Measurements from ENCODE around the gene ITGAX.
"Not testable (repeated sequence)": the region's sequence is repeated elsewhere in the genome, so short reads cannot be mapped to it uniquely, and the experiment has no call there.

ITGAX gene

DNA sequence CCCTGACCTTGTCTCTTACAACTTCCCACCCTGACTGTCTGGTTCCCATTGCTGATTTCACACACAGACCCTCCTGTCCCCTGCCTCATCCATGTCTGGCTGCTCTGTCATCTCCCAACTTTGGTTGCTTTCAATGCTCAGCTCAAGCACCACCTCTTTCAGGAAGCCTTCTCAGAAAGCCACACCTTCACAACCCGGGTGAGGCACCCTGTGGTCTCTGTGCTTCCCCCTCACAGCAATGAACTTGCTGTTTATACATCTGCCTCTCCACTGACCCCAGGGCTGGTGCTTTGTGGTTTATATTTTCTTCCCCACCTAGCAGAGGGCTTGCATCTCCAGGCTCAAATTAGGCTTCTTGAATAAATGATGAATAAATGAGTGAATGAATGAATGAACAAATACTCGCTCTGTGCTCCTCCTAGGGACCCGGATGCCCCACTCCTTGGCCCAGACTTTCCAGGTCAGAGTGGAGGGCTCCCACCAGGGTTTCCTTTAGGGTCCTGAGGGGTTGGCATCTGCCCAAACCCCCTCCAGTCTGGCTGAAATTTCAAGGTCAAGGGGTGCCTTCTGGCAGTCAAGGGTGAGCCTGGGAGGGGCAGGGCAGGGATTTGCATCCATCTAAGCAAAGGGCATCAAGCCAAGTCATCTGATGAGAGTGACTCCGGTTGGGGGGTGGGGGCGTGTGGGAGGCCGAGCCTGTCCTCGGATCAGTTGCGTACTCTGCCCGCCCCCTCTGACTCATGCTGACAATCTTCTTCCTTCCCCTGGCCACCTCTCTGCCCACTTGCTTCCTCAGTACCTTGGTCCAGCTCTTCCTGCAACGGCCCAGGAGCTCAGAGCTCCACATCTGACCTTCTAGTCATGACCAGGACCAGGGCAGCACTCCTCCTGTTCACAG is at the start of gene ITGAX:
TSS of gene ITGAX (plus strand) at position 783 of the 898 bp plus-strand sequence. CDS start at position 862, 79 bp downstream.
- peak; percentile 13 for DNase-seq (ENCODE audit: low read depth)

DNA sequence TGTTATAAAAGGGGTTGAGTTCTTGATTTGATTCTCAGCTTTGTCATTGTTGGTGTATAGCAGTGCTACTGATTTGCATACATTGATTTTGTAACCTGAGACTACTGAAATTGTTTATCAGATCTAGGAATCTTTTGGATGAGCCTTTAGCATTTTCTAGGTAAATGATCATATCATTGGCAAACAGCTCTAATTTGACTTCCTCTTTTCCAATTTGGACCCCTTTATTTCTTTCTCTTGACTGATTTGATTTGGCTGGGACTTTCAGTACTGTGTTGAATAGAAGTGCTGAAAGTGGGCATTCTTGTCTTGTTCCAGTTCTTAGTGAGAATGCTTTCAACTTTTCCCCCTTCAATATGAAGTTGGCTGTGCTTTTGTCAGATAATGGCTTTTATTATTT is 49.8 kb upstream of the ITGAX start:
- DNase-seq (ENCODE audit: low read depth) = no peak

DNA sequence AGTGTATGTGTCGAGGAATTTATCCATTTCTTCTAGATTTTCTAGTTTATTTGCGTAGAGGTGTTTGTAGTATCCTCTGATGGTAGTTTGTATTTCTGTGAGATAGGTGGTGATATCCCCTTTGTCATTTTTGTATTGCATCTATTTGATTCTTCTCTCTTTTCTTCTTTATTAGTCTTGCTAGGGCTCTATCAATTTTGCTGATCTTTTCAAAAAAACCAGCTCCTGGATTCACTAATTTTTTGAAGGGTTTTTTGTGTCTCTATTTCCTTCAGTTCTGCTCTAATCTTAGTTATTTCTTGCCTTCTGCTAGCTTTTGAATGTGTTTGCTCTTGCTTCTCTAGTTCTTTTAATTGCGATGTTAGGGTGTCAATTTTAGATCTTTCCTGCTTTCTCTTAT is 46.6 kb upstream of the ITGAX start:
- not testable (repeated sequence) for DNase-seq (ENCODE audit: low read depth)

DNA sequence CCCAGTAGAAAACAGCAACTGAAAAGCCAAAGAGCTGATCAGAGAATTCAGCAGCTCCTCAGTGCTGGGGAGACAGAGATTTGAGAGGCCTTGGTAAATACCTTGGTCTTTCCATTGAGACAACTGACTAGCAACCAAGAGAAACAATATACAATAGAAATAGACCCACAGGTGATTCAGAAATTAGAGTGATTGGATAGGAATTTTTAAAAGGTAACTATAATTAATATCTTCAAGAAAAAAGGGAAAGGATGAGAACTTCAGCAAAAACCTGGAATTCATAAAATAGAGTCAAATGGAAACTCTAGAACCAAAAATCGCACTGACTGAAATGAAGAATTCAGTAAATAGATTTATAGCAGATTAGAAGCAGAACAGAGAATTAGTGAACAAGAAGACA is 32.5 kb upstream of the ITGAX start:
- DNase-seq (ENCODE audit: low read depth) = no peak

DNA sequence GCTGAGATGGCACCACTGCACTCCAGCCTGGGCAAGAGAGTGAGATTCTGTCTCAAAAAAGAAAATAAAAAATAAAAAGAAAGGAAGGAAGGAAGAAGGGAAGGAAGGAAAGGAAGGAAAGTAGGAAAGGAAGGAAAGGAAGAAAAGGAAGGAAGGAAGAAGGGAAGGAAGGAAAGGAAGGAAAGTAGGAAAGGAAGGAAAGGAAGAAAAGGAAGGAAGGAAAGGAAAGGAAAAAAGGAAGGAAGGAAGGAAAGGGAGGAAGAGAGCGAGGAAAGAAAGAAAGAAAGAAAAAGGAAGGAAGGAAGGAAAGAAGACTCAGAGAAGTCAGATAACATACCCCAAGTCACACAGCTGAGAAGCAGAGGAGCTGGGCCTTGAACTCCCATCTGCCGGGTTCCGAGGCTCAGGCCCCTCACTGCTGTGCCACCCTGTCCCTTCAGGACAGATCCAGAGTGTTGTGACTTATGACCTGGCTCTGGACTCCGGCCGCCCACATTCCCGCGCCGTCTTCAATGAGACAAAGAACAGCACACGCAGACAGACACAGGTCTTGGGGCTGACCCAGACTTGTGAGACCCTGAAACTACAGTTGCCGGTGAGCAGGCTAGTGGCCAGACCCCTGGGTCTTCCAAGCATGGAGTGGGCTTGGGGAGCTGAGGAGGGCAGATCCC is 30.9 kb upstream of the ITGAX start:
- DNase-seq (ENCODE audit: low read depth) = no peak

DNA sequence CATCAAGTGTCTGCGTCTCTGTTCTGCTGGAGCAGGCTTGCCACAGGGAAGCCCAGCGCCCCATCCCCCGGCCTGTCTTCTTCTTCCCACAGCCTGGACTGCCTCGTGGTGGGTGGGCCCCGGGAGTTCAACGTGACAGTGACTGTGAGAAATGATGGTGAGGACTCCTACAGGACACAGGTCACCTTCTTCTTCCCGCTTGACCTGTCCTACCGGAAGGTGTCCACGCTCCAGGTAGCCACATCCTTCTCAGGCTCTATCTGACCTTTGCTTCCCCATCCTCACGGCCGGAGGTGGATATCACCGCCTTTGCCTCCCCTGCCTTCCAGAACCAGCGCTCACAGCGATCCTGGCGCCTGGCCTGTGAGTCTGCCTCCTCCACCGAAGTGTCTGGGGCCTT is 29.8 kb upstream of the ITGAX start:
- DNase-seq (ENCODE audit: low read depth) = no peak

DNA sequence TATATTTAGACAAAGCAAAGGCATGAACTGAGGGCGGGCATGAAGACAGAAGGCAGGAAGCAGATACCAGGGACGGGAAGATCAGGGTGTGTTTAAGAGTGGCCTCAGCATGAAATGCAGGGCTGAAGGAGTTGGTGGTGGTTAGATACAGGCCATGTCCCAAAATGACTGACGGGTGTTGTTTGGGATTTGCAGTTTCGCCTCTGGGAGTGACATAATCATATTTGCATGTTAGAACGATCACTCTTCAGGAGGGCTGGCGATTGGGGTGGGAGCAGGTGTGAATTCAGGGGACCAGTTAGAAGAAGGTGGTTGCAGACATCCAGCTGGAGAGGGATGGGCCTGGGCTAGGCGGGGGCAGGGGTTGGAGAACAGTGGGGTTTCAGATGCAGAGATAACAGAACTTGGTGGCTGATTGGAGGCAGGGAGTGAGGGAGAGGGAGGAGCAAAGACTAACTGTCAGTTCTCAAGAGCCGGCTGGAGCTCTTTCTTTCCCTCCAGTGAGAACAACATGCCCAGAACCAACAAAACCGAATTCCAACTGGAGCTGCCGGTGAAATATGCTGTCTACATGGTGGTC is 27.2 kb upstream of the ITGAX start:
- DNase-seq (ENCODE audit: low read depth) = no peak

DNA sequence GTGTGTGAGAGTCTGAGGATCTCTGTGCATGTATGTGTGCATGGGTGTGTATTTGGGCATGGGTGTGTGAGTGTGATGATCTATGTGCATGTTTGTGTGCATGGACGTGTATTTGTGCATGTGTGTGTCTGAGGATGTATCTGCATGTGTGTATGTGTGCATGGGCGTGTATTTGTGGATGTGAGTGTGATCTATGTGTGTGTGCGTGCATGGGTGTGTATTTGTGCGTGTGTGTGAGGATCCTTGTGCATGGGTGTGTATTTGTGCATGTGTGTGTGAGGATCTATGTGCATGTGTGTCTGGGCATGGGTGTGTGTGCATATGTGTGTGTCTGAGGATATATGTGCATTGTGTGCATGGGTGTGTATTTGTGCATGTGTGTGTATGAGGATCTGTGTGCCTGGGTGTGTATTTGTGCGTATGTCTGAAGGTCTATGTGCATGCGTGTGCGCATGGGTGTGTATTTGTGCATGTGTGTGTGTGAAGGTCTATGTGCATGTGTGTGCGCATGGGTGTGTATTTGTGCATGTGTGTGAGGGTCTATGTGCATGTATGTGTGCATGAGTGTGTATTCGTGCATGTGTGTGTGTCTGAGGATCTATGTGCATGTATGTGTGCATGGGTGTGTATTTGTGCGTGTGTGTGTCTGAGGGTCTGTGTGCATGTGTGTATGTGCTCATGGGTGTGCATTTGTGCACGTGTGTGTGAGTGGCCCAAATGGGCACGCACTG is 26.5 kb upstream of the ITGAX start:
- DNase-seq (ENCODE audit: low read depth) = no peak

DNA sequence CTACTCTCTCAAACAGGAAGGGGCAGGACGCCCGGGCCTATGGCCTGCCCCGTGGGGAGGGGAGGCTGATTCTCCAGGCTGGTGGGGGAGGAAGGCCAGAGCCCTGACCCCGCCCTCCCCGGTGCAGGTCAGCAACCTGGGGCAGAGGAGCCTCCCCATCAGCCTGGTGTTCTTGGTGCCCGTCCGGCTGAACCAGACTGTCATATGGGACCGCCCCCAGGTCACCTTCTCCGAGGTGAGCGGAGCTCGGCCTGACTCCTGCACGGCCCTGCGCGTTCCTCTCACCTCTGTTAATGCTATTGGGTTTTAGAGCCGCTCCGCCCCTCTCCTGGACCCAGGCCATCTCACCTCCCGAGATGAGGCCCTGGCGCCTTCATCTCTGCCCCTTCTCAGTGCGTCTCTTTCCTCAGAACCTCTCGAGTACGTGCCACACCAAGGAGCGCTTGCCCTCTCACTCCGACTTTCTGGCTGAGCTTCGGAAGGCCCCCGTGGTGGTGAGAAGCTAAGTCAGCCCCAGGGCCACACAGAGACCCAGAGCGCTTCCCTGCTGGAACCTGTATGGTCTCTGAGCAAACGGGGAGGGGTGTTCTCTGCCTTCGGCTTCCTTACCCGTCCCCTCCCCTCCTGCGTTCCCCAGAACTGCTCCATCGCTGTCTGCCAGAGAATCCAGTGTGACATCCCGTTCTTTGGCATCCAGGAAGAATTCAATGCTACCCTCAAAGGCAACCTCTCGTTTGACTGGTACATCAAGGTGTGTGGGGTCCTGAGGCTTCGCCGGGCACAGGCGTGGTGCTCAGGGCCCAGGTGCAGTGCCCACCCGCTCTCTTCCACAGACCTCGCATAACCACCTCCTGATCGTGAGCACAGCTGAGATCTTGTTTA is 25.1 kb upstream of the ITGAX start:
- no peak for DNase-seq (ENCODE audit: low read depth)

DNA sequence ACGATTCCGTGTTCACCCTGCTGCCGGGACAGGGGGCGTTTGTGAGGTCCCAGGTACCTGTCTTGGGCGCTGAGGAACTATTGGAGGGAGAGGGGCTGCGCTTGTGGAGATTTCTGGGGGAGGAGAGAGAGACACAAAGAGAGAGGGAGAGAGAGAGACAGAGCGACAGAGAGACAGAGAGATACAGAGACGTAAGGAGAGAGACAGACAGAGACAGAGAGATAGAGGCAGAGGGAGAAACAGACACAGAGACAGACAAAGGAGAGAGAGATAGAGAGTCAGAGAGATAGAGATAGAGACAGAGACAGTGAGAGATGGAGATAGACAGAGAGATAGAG is 24.5 kb upstream of the ITGAX start:
- DNase-seq (ENCODE audit: low read depth) = no peak

DNA sequence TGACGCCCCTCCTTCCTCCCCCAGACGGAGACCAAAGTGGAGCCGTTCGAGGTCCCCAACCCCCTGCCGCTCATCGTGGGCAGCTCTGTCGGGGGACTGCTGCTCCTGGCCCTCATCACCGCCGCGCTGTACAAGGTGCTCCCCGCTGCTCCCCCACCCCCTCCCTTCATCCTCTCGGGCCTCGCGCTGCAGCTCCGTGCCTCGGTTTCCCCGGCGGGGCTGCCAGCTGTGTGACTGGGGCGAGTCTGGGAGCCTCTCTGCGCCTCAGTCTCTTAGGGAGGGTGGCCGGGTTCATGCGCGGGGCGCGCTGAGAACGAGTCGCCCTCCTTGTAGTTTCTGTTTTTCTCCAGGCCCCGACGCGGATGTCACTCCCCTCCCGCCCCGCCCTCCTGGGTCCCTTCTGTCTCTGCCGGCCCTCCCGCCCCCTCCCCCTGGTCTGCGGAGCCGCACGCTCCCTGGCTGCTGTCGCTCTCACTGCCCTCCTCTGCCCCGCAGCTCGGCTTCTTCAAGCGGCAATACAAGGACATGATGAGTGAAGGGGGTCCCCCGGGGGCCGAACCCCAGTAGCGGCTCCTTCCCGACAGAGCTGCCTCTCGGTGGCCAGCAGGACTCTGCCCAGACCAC is 23.7 kb upstream of the ITGAX start:
- no peak for DNase-seq (ENCODE audit: low read depth)

DNA sequence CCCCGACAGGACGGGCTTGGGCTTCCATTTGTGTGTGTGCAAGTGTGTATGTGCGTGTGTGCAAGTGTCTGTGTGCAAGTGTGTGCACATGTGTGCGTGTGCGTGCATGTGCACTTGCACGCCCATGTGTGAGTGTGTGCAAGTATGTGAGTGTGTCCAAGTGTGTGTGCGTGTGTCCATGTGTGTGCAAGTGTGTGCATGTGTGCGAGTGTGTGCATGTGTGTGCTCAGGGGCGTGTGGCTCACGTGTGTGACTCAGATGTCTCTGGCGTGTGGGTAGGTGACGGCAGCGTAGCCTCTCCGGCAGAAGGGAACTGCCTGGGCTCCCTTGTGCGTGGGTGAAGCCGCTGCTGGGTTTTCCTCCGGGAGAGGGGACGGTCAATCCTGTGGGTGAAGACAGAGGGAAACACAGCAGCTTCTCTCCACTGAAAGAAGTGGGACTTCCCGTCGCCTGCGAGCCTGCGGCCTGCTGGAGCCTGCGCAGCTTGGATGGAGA is 23.1 kb upstream of the ITGAX start:
- no peak for DNase-seq (ENCODE audit: low read depth)

DNA sequence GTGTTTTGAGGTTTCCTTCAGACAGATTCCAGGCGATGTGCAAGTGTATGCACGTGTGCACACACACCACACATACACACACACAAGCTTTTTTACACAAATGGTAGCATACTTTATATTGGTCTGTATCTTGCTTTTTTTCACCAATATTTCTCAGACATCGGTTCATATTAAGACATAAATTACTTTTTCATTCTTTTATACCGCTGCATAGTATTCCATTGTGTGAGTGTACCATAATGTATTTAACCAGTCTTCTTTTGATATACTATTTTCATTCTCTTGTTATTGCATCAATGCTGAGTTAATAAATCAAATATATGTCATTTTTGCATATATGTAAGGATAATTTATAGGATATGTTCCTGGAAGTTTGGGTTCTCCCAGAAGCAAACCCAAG is 22.4 kb upstream of the ITGAX start:
- DNase-seq (ENCODE audit: low read depth) = no peak

DNA sequence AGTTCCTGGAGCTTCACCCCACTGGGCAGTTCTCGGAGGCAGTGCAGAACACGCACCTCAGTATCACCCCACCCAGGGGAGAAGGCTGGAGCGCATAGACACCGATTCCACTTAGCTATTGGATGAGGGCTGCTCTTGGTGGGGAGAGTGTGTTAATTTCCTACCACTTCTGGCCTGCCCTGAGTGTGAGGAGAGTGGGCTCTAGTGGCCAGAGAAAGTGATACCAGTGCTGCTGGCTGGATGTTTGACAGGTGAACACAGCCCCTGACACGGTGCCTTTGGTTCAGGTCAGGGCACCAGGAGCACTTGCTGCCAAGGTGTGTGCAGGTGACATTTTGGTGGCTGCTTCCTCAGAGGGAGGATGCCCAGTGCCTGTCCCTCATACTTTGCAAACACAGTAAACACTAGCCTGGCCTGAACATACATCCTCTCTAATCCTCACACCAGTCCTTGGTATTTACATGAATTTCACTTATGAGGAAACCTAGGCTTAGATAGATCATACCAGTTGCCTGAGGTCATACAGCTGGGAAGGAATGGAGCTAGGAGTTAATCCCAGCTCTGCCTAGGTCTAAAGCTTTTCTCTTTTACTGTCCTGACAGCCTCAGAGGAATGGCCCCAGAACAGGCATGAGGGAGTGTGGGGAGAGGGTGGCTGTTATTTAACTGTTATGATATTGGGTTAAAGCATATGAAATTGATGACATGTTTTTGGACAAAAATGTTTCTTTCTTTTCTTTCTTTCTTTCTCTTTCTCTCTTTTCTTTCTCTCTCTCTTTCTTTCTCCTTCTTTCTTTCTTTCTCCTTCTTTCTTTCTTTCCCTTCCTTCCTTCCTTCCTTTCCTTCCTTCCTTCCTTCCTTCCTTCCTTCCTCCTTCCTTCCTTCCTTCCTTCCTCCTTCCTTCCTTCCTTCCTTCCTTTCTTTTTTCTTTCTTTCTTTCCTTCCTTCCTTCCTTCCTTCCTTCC is 21.0 kb upstream of the ITGAX start:
- DNase-seq (ENCODE audit: low read depth) = peak; percentile 15

DNA sequence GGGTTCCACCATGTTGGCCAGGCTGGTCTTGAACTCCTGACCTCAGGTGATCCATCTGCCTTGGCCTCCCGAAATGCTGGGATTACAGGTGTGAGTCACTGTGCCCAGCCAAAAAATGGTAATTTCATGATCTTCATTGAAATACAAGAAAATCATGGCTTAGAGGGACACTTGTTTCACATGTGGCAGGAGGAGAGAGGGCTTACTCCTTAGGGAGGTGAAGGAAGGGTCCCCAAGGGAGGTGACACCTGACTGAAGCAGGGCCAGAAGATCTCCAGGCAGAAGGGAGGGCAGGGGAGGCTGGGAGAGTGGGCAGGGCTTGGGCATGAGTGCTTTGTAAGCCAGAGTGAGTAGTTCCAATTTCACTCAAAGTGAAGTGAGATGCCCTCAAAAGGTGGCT is 20.0 kb upstream of the ITGAX start:
- DNase-seq (ENCODE audit: low read depth) = no peak

DNA sequence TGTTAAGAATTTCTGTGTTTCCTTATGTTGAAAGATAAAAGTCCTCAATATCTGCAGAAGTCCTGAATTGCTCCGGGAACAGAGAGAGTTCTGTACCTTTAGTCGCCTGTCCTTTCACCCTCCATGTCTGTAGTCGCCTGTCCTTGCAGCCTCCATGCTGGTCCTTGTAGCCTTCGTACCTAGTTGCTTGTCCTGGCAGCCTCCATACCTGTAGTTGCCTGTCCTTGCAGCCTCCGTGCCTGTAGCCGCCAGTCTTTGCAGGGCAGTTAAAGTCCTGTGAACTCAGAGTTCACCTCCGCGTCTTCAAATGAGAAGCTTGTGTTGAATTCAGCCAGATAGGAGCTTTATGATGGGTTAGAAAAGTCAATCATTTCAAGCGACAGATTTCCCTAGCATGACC is 19.5 kb upstream of the ITGAX start:
- DNase-seq (ENCODE audit: low read depth) = no peak

DNA sequence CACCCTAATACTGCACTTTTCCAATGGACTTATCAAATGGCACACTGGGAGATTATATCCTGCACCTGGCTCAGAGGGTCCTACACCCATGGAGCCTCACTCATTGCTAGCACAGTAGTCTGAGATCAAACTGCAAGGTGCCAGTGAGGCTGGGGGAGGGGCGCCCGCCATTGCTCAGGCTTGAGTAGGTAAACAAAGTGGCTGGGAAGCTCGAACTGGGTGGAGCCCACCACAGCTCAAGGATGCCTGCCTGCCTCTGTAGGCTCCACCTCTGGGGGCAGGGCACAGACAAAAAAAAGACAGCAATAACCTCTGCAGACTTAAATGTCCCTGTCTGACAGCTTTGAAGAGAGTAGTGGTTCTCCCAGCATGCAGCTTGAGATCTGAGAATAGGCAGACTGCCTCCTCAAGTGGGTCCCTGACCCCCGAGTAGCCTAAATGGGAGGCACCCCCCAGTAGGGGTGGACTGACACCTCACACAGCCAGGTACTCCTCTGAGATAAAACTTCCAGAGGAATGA is 16.8 kb upstream of the ITGAX start:
- not testable (repeated sequence) for DNase-seq (ENCODE audit: low read depth)

DNA sequence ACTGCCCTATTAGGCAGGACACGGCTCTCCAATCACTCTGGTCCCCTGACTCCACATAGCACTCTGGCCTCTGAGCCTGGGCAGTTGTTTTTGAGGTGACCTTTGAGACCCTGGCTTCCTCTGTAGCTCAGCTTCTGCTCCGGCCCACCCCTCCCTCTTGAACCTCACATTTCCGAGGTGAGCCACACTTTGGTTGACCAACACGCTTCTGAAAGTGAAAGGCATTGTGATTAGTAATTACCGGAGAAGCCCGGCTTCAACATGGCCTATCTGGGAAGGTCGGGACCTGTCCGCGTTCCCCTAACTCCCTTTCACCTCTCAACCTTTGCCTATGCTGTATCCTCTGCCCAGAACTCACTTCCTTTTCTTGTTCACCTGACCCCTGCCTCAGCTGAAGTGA is 10.3 kb upstream of the ITGAX start:
- DNase-seq (ENCODE audit: low read depth) = no peak

DNA sequence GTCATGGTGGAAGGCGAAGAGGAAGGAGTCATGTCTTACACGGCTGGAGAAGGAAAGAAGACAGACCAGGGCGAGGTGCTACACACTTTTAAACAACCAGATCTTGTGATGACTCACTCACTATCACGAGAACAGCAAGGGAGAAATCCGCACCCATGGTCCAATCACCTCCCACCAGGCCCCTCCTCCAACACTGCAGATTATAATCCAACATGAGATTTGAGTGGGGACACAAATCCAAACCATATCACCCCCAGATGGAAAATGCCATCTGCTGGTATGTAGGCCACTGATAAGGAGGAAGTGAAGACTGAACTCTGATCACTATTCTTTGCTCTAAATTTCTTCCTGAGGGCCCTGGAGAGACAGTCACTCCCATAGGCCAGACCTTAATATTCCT is 7.5 kb upstream of the ITGAX start:
- DNase-seq (ENCODE audit: low read depth) = no peak

DNA sequence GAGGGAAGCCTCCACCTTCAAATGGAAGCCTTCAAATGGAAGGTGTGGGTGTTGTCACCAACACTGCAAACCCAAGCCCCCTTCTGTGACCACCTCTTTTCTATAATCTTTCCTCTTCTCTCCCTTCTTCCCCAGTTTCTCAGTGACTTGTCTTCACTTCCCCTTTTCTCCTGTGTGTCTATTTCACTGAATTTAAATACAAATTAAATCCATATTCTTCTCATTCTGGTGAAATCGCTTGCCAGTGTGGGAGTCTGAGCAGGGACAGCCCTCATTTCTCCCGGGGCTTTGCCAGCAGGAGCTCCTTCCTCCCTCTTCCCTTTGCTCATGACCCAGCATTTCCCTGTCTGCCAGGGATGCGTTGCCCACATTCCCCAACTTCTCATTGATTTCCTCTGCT is 6.4 kb upstream of the ITGAX start:
- DNase-seq (ENCODE audit: low read depth) = no peak

Measured in amniotic epithelial cell (primary cell).